Keratinocyte (primary cell): ENCODE results near the gene FARP1. TPM values are rescaled to one million over a fixed set of nuclear protein-coding genes. Genes with fewer than 3 reads are reported as not detected.

Experiments
- DNase-seq: peaks from one replicate; pipeline ENCODE4 v3.0.0-alpha.2; 2011; ENCODE audit warnings: low read depth, missing footprints, low spot score
- FAIRE-seq: peaks from 2 replicates; lab custom pipeline; 2011; peaks lifted over from hg19 to GRCh38; lab: Jason Lieb, UNC
- H2AFZ ChIP-seq: 2 replicates; pipeline ENCODE4 v1.6.0; 2012; ENCODE audit warnings: low read length, control low read depth, inconsistent platforms; ENCODE audit not compliant: control insufficient read depth
- H3K27ac ChIP-seq: 2 replicates; pipeline ENCODE4 v1.5.1; 2011; ENCODE audit warnings: low read length; ENCODE audit not compliant: control insufficient read depth, insufficient read depth
- H3K27me3 ChIP-seq: 3 replicates; pipeline ENCODE4 v1.6.0; 2011; ENCODE audit warnings: low read length; ENCODE audit not compliant: control insufficient read depth, insufficient read depth; ENCODE audit errors: extremely low read depth
- H3K36me3 ChIP-seq, 2 experiments: 2 replicates in 1 of 2; 3 replicates in 1 of 2; pipeline ENCODE4 v1.5.1; 2011; ENCODE audit warnings: low read length in 2 of 2, mild to moderate bottlenecking in 1 of 2; ENCODE audit not compliant: control insufficient read depth in 2 of 2, insufficient read depth in 2 of 2; ENCODE audit errors: extremely low read depth in 1 of 2
- H3K4me1 ChIP-seq: 3 replicates; pipeline ENCODE4 v1.5.1; 2011; ENCODE audit warnings: low read length; ENCODE audit not compliant: control insufficient read depth, insufficient read depth; ENCODE audit errors: extremely low read depth
- H3K4me2 ChIP-seq: 3 replicates; pipeline ENCODE4 v1.6.0; 2011; ENCODE audit warnings: low read depth, low read length; ENCODE audit not compliant: control insufficient read depth, insufficient read depth; ENCODE audit errors: extremely low read depth
- H3K4me3 ChIP-seq, 3 experiments: fragments of 200-600 bp in 1 of 3; sonication (generic) in 1 of 3; 2 replicates in 2 of 3; 3 replicates in 1 of 3; pipeline ENCODE4 v1.5.1; 2011 to 2016; ENCODE audit warnings: low read length in 3 of 3, mild to moderate bottlenecking in 3 of 3, control low read depth in 2 of 3, inconsistent platforms in 1 of 3, low read depth in 1 of 3, mixed read lengths in 1 of 3, mixed run types in 1 of 3, moderate library complexity in 1 of 3; ENCODE audit not compliant: control insufficient read depth in 2 of 3, insufficient read depth in 2 of 3; ENCODE audit errors: extremely low read depth in 1 of 3
- H3K79me2 ChIP-seq: 2 replicates; pipeline ENCODE4 v1.6.0; 2012; ENCODE audit warnings: low read length; ENCODE audit not compliant: control insufficient read depth, insufficient read depth
- H3K9ac ChIP-seq: 3 replicates; pipeline ENCODE4 v1.6.0; 2011; ENCODE audit warnings: low read length; ENCODE audit not compliant: control insufficient read depth, insufficient read depth; ENCODE audit errors: extremely low read depth
- H3K9me1 ChIP-seq: 3 replicates; pipeline ENCODE4 v1.6.0; 2011; ENCODE audit warnings: low read length; ENCODE audit not compliant: control insufficient read depth, insufficient read depth; ENCODE audit errors: extremely low read depth
- H3K9me3 ChIP-seq: 2 replicates; pipeline ENCODE4 v1.5.1; 2012; ENCODE audit warnings: low read depth, low read length; ENCODE audit not compliant: control insufficient read depth
- H4K20me1 ChIP-seq: 3 replicates; pipeline ENCODE4 v1.6.0; 2011; ENCODE audit warnings: low read length; ENCODE audit not compliant: control insufficient read depth, insufficient read depth; ENCODE audit errors: extremely low read depth
- EZH2 ChIP-seq: IDR thresholded peaks from one replicate; pipeline ENCODE4 v1.6.1; 2012; ENCODE audit warnings: inconsistent platforms, mild to moderate bottlenecking, low read length, moderate library complexity
- dilution Hi-C: fragments of 300-500 bp; cut with MboI; formaldehyde crosslinking; loops from one replicate; pipeline ENCODE4 v1.7.0; 2020; ENCODE audit warnings: low sequenced_read_pairs; ENCODE audit not compliant: extremely low pct_ligation_motif_present
- polyA plus RNA-seq, 5 experiments: library from polyadenylated mRNA; depleted of rRNA in 3 of 5; stranded (reverse) in 3 of 5; stranded (forward) in 1 of 5; unstranded in 1 of 5; fragments of >200 nt; gene quantifications; 1 replicate in 1 of 5; 2 replicates in 3 of 5; 3 replicates in 1 of 5; pipeline versions ENCODE4 v1.2.1 to v1.2.3, GENCODE V29; 2011 to 2012; ENCODE audit warnings: missing spikeins in 2 of 5, low read depth in 1 of 5, low replicate concordance in 1 of 5
- TF ChIP-seq, protein P1 (sequence below), 3 experiments: IDR thresholded peaks in 1 of 3; conservative IDR thresholded peaks in 1 of 3; optimal IDR thresholded peaks in 1 of 3; 2 replicates in 2 of 3; 3 replicates in 1 of 3; pipeline versions ENCODE3 to v1.5.1; 2011; ENCODE audit warnings: low read length in 3 of 3, mild to moderate bottlenecking in 3 of 3, moderate library complexity in 2 of 3, control low read depth in 1 of 3, inconsistent platforms in 1 of 3; ENCODE audit not compliant: insufficient read depth in 2 of 3; ENCODE audit errors: extremely low read depth in 1 of 3

The FARP1 gene
- polyA plus RNA-seq, 1 donor (not counting 4 experiments of a cell fraction or from before 2014, with no cell fraction given): 10.3 TPM

DNA sequence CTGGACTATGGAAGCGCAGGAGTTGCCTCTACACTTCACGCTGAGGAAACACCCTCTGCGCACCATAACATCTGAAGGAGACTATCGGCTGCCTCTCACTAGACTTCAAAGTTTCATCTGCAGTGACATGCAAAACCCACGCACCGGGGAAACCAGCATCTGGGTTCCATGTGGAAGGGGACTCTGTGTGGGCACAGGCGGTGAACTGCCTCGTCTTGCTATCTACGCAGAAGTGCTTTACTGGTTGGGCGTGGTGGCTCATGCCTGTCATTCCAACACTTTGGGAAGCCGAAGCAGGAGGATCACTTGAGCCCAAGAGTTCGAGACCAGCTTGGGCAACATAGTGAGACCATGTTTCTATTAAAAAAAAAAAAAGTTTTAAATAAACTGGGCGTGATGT lies 317.6 kb downstream of the FARP1 start:
- Histone ChIP-seq H3K4me3 (no peak overlapping the region), H3K79me2 (peaks cover 32% of the 10 kb centered on the region), H3K9me3 (no peaks in the 10 kb centered on the region), H3K4me2 (no peak overlapping the region), H4K20me1 (no peaks in the 10 kb centered on the region), H2AFZ (no peak overlapping the region), H3K9ac (no peak overlapping the region), H3K27me3 (no peaks in the 10 kb centered on the region), H3K36me3 (peaks cover 46 to 54% of the 10 kb centered on the region in 2 experiments), H3K4me1 (peaks cover 7% of the 10 kb centered on the region), H3K27ac (no peak overlapping the region), H3K9me1 (no peaks in the 10 kb centered on the region)
- TF ChIP-seq, protein P1, sequence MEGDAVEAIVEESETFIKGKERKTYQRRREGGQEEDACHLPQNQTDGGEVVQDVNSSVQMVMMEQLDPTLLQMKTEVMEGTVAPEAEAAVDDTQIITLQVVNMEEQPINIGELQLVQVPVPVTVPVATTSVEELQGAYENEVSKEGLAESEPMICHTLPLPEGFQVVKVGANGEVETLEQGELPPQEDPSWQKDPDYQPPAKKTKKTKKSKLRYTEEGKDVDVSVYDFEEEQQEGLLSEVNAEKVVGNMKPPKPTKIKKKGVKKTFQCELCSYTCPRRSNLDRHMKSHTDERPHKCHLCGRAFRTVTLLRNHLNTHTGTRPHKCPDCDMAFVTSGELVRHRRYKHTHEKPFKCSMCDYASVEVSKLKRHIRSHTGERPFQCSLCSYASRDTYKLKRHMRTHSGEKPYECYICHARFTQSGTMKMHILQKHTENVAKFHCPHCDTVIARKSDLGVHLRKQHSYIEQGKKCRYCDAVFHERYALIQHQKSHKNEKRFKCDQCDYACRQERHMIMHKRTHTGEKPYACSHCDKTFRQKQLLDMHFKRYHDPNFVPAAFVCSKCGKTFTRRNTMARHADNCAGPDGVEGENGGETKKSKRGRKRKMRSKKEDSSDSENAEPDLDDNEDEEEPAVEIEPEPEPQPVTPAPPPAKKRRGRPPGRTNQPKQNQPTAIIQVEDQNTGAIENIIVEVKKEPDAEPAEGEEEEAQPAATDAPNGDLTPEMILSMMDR (optimal IDR thresholded peaks at IDR 0.05 in 1 of 3, IDR thresholded peaks at IDR 0.05 in 1 of 3, conservative IDR thresholded peaks at IDR 0.05 in 1 of 3; ENCODE audit: extremely low read depth in 1 of 3, insufficient read depth in 2 of 3, low read length in 3 of 3): no peak
- TF ChIP-seq EZH2: no peak
- dilution Hi-C loops: no loop called here
- no peak for DNase-seq
- no peak for FAIRE-seq

DNA sequence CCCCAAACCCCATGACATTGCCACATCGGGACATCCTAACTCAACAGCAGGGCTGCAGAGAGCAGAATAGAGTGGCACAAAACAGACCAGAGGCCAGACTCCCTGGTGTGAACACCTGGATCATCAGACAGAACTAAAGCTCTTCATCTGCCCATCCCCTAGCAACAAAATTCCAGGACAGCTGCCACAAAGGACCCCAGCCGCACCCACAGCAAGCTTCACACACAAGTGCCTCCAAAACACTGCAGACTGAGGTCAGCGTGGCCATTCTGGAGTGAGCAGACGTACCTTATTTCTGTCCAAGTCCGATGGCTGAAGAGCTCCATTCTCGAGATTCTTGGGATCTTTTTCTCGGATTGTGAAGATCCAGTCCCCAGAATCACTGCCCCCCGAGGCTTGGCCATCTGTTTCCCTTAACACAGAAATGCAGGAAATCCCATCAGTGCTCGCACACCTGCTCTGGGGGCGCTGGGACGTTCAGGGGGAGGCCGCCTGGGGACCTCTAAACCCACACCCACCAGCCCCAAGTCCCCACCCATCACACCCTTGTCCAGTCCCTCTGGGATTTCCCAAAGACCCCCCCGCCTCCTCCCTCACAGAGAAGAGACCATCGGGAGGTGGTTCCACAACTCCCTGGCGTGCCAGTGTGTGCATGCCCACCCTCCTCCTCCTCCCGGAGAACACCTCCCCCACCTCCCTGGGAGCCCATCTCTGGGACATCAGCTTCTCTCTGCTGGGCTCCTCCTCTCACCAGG lies 318.8 kb downstream of the FARP1 start:
- no peak overlapping the region for H3K27ac ChIP-seq
- TF ChIP-seq, protein P1 (optimal IDR thresholded peaks at IDR 0.05 in 1 of 3, IDR thresholded peaks at IDR 0.05 in 1 of 3, conservative IDR thresholded peaks at IDR 0.05 in 1 of 3; ENCODE audit: extremely low read depth in 1 of 3, insufficient read depth in 2 of 3, low read length in 3 of 3): no peak
- TF ChIP-seq EZH2: no peak
- H3K4me2 ChIP-seq: no peak overlapping the region
- no peak overlapping the region for H2AFZ ChIP-seq
- no peak for FAIRE-seq
- H3K36me3 ChIP-seq: peaks cover 43 to 53% of the 10 kb centered on the region in 2 experiments
- H3K27me3 ChIP-seq: no peaks in the 10 kb centered on the region
- H3K4me3 ChIP-seq: no peak overlapping the region
- dilution Hi-C loops: no loop called here
- DNase-seq: no peak
- no peaks in the 10 kb centered on the region for H3K9me3 ChIP-seq
- peaks cover 38% of the 10 kb centered on the region for H3K79me2 ChIP-seq
- H3K9me1 ChIP-seq: no peaks in the 10 kb centered on the region
- H3K4me1 ChIP-seq: peaks cover 10% of the 10 kb centered on the region
- H4K20me1 ChIP-seq: no peaks in the 10 kb centered on the region
- H3K9ac ChIP-seq: no peak overlapping the region
